HCT116 (cell line): ENCODE measurements around the gene GATAD2B. TPM values are rescaled to one million over a fixed set of nuclear protein-coding genes. Genes with fewer than 3 reads are reported as not detected.

ENCODE experiments used
- ATAC-seq: fragments of 200-7000 bp; cut with Tn5 transposase; 2 replicates; pipeline ENCODE4 v1.9.1; 2020; ENCODE audit warnings: mild to moderate bottlenecking, moderate library complexity
- BruUV-seq: library from RNA; stranded (reverse); fragments of 400-500 nt; replicated peaks from 2 replicates; lab custom pipeline; 2021; lab: Mats Ljungman, UMichigan
- CTCF ChIA-PET: fragments of 300-600 bp; sonication (Branson Sonifier 250); formaldehyde crosslinking; loops from one replicate; lab custom pipeline; 2021; ENCODE audit warnings: antibody characterized with exemption; lab: Charles Lee
- POLR2A ChIA-PET: fragments of 300-600, 350-600 bp; sonication (Branson Sonifier 250); formaldehyde crosslinking; loops from one replicate; lab custom pipeline; 2021; ENCODE audit warnings: antibody characterized with exemption; lab: Charles Lee
- RAD21 ChIA-PET, 2 experiments: fragments of 300-600 bp; sonication (Branson Sonifier 250); formaldehyde crosslinking; loops; one replicate each; lab custom pipeline; 2023; ENCODE audit warnings: low total read pairs in 2 of 2; ENCODE audit not compliant: uncharacterized antibody in 2 of 2, unreplicated experiment in 2 of 2, low non-redundant PET in 1 of 2; lab: Charles Lee
- DNase-seq: peaks from one replicate; pipeline ENCODE4 v3.0.0-alpha.2; 2010; ENCODE audit warnings: low read depth, low spot score
- H2AFZ ChIP-seq: fragments of 200-600 bp; shearing (Covaris generic), sonication (generic); 2 replicates; pipeline ENCODE4 v1.6.1; 2017; ENCODE audit warnings: low read depth, mixed run types, mixed read lengths, antibody characterized with exemption, low read length; ENCODE audit not compliant: poor library complexity, severe bottlenecking
- H3K27ac ChIP-seq: 2 replicates; pipeline ENCODE4 v1.5.1; 2012; ENCODE audit warnings: low read depth, low read length
- H3K27me3 ChIP-seq: fragments of 200-600 bp; sonication (generic); 2 replicates; pipeline ENCODE4 v1.6.1; 2016; ENCODE audit warnings: mixed run types, low read length, mixed read lengths; ENCODE audit not compliant: insufficient read depth
- H3K36me3 ChIP-seq, 2 experiments: fragments of 200-500 bp in 1 of 2; fragments of 200-600 bp in 1 of 2; sonication (Bioruptor generic) in 1 of 2; sonication (generic) in 1 of 2; 2 replicates each; pipeline versions ENCODE4 v1.5.1 to v1.6.1; 2014 to 2016; ENCODE audit warnings: low read length in 2 of 2, inconsistent platforms in 1 of 2, mixed read lengths in 1 of 2, mixed run types in 1 of 2; ENCODE audit not compliant: insufficient read depth in 2 of 2, control insufficient read depth in 1 of 2
- H3K4me1 ChIP-seq, 2 experiments: fragments of 200-600 bp in 1 of 2; sonication (generic) in 1 of 2; 2 replicates each; pipeline versions ENCODE4 v1.5.1 to v1.6.1; 2012 to 2017; ENCODE audit warnings: low read length in 2 of 2, inconsistent platforms in 1 of 2, mild to moderate bottlenecking in 1 of 2, mixed read lengths in 1 of 2, mixed run types in 1 of 2, moderate library complexity in 1 of 2; ENCODE audit not compliant: insufficient read depth in 2 of 2, control insufficient read depth in 1 of 2
- H3K4me2 ChIP-seq: fragments of 200-600 bp; sonication (generic); 2 replicates; pipeline ENCODE4 v1.6.1; 2017; ENCODE audit warnings: mixed run types, low read length, mixed read lengths
- H3K4me3 ChIP-seq, 2 experiments: fragments of 200-600 bp in 1 of 2; sonication (generic) in 1 of 2; replicated peaks in 1 of 2; 2 replicates each; pipeline ENCODE4 v1.5.1; 2011 to 2016; ENCODE audit warnings: low read length in 2 of 2, control low read depth in 1 of 2, low read depth in 1 of 2, mild to moderate bottlenecking in 1 of 2, mixed read lengths in 1 of 2, mixed run types in 1 of 2
- H3K79me2 ChIP-seq: fragments of 200-600 bp; sonication (generic); 2 replicates; pipeline ENCODE4 v1.6.1; 2017; ENCODE audit warnings: mild to moderate bottlenecking, mixed run types, low read length, moderate library complexity, mixed read lengths; ENCODE audit not compliant: insufficient read depth
- H3K9ac ChIP-seq: fragments of 200-600 bp; sonication (generic); 2 replicates; pipeline ENCODE4 v1.6.1; 2016; ENCODE audit warnings: low read length, mixed read lengths
- H3K9me2 ChIP-seq: fragments of 200-600 bp; sonication (generic), shearing (Covaris generic); 2 replicates; pipeline ENCODE4 v1.6.1; 2017; ENCODE audit warnings: mixed run types, mild to moderate bottlenecking, moderate library complexity; ENCODE audit not compliant: insufficient read depth
- H3K9me3 ChIP-seq, 2 experiments: fragments of 200-500 bp in 1 of 2; fragments of 200-600 bp in 1 of 2; sonication (Bioruptor generic) in 1 of 2; sonication (generic) in 1 of 2; 2 replicates each; pipeline ENCODE4 v1.6.1; 2014 to 2017; ENCODE audit warnings: low read length in 2 of 2, mixed read lengths in 2 of 2, inconsistent platforms in 1 of 2, low read depth in 1 of 2, mild to moderate bottlenecking in 1 of 2, mixed run types in 1 of 2, moderate library complexity in 1 of 2; ENCODE audit not compliant: control insufficient read depth in 1 of 2, insufficient read depth in 1 of 2
- H4K20me1 ChIP-seq: fragments of 200-600 bp; sonication (generic), shearing (Covaris generic); 2 replicates; pipeline ENCODE4 v1.6.1; 2017; ENCODE audit warnings: mixed run types, mild to moderate bottlenecking, moderate library complexity; ENCODE audit not compliant: insufficient read depth
- CBX3 ChIP-seq: IDR thresholded peaks from 2 replicates; pipeline ENCODE4 v1.6.1; 2012; ENCODE audit warnings: low read depth
- EZH2phosphoT487 ChIP-seq: fragments of 200-600 bp; IDR thresholded peaks from 2 replicates; pipeline ENCODE4 v1.6.1; 2018; ENCODE audit warnings: antibody characterized with exemption, borderline replicate concordance
- FOSL1 ChIP-seq: IDR thresholded peaks from 2 replicates; pipeline ENCODE4 v1.6.1; 2012; ENCODE audit warnings: low read depth
- JUND ChIP-seq: IDR thresholded peaks from 2 replicates; pipeline ENCODE4 v1.6.1; 2012
- POLR2A ChIP-seq: IDR thresholded peaks from 2 replicates; pipeline ENCODE4 v1.7.0; 2011; ENCODE audit warnings: borderline replicate concordance; ENCODE audit not compliant: insufficient read depth, insufficient read length; ENCODE audit errors: extremely low read depth
- RAD21 ChIP-seq: IDR thresholded peaks from 2 replicates; pipeline ENCODE4 v1.6.1; 2012; ENCODE audit warnings: low read depth, mild to moderate bottlenecking
- SP1 ChIP-seq: IDR thresholded peaks from 2 replicates; pipeline ENCODE4 v1.6.1; 2012; ENCODE audit warnings: low read depth
- SRF ChIP-seq: IDR thresholded peaks from 2 replicates; pipeline ENCODE4 v1.6.1; 2012; ENCODE audit warnings: low read depth
- TCF7L2 ChIP-seq: IDR thresholded peaks from 2 replicates; pipeline ENCODE4 v1.7.0; 2011; ENCODE audit warnings: borderline replicate concordance, inconsistent platforms; ENCODE audit not compliant: insufficient read depth, insufficient read length; ENCODE audit errors: extremely low read depth
- ZFX ChIP-seq: fragments of 450-650 bp; IDR thresholded peaks from 2 replicates; pipeline ENCODE4 v1.6.1; 2017
- ZNF274 ChIP-seq: fragments of 200-500 bp; sonication (Bioruptor generic); IDR thresholded peaks from 2 replicates; pipeline ENCODE4 v1.6.1; 2014; ENCODE audit warnings: mild to moderate bottlenecking, low read depth, low read length, inconsistent platforms
- intact Hi-C: fragments of 100-400 bp; cut with micrococcal nuclease; formaldehyde crosslinking; loops from 2 replicates; pipeline ENCODE4 v1.10.0; 2022
- total RNA-seq: library from RNA; stranded (reverse); gene quantifications from one replicate; pipeline ENCODE4 v1.2.1, GENCODE V29; 2021; ENCODE audit not compliant: unreplicated experiment
- TF ChIP-seq, protein P1 (sequence below): IDR thresholded peaks from 2 replicates; pipeline ENCODE4 v1.6.1; 2012
- TF ChIP-seq, protein P2 (sequence below): IDR thresholded peaks from 2 replicates; pipeline ENCODE4 v1.6.1; 2012
- TF ChIP-seq, protein P3 (sequence below): IDR thresholded peaks from 2 replicates; pipeline ENCODE4 v1.6.1; 2012; ENCODE audit warnings: low read depth

GATAD2B gene
- total RNA-seq, 1 experiment from 2014 or later = 50.2 TPM

DNA sequence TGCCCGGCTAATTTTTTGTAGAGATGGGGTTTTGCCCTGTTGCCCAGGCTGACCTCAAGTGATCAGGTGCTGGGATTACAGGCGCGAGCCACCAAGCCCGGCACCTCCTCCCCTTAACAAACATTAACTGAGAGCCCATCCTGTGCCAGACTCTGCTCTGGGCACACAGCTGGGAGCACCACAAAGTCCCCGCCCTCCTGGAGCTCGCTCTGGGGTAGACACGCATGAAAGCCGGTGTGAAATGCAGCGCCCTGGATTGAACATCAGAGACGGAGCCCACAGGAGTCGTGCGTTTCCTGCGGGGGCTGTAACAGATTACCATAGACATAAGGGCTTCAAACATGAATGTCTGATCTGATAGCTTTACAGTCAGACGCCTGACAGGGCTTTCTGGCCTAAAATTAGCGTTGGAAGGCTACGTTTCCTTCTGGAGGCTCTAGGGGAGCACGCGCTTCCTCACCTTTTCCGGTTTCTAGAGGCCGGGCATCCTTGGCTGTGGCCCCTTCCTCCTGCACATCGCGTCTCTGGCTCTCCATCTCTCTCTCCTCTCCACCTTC is 133.2 kb downstream of the GATAD2B start:
- Histone ChIP-seq H3K9ac (no peak overlapping the region), H3K79me2 (no peaks in the 10 kb centered on the region), H3K4me1 (peaks cover 0 to 8% of the 10 kb centered on the region in 2 experiments; a peak in 1 of 4 replicates), H3K4me2 (no peak overlapping the region)
- DNase-seq = no peak
- TF ChIP-seq ZNF274 = no peak
- no peak for TF ChIP-seq CBX3
- TF ChIP-seq, all 23 proteins: peak for 0
- POLR2A ChIA-PET = no interaction called here
- no peaks in the 10 kb centered on the region for H3K9me2 ChIP-seq
- H4K20me1 ChIP-seq = no peaks in the 10 kb centered on the region
- H3K36me3 ChIP-seq = no peaks in the 10 kb centered on the region
- CTCF ChIA-PET = no interaction called here
- BruUV-seq = no TSS peak
- H3K27me3 ChIP-seq = no peaks in the 10 kb centered on the region
- intact Hi-C loops = no loop called here
- H3K4me3 ChIP-seq = no peak overlapping the region
- ATAC-seq = no peak
- RAD21 ChIA-PET = no interaction called here
- H3K27ac ChIP-seq = no peak overlapping the region
- H2AFZ ChIP-seq = no peak overlapping the region
- no peaks in the 10 kb centered on the region for H3K9me3 ChIP-seq

DNA sequence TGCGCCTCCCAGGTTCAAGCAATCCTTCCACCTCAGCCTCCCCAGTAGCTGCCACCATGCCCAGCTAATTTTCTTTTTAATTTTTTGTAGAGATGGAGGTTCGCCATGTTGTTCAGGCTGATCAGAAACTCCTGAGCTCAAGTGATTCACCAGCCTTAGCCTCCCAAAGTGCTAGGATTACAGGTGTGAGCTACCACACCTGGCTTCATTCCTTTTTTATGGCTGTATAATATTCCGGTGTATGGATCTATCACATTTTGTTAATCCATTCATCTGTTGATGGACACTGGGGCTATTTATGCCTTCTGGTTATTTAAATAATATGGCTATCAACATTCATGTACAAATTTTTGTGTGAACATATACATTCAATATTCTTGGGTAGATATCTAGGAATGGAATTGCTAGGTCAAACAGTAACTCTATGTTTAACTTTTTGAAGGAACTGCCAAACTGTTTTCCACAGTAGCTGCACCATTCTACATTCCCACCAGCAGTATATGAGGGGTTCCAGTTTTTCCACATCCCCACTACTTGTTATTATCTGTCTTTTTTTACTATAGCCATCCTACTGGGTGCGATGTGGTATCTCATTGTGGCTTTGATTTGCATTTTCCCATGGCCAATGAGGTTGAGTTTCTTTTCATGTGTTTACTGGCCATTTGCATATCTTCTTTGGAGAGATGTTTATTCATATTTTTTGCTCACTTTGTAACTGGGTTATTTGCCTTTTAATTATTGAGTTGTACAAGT is 136.6 kb downstream of the GATAD2B start:
- Histone ChIP-seq H3K4me3 (no peak overlapping the region), H3K9ac (no peak overlapping the region), H3K4me2 (no peak overlapping the region), H3K27me3 (no peaks in the 10 kb centered on the region), H2AFZ (no peak overlapping the region), H3K27ac (no peak overlapping the region), H3K79me2 (no peaks in the 10 kb centered on the region), H4K20me1 (no peaks in the 10 kb centered on the region), H3K36me3 (no peaks in the 10 kb centered on the region), H3K9me3 (no peaks in the 10 kb centered on the region), H3K4me1 (peaks cover 6 to 14% of the 10 kb centered on the region in 2 experiments), H3K9me2 (no peaks in the 10 kb centered on the region)
- intact Hi-C loops = no loop called here
- DNase-seq (no peak), ATAC-seq (no peak)
- ChIA-PET POLR2A (no interaction called here), RAD21 (no interaction called here), CTCF (no interaction called here)
- TF ChIP-seq EZH2phosphoT487 (no peak), SRF (no peak), POLR2A (no peak), ZFX (no peak), RAD21 (no peak), JUND (no peak), TCF7L2 (no peak), SP1 (no peak), FOSL1 (no peak), CBX3 (no peak)
- TF ChIP-seq, protein P1, sequence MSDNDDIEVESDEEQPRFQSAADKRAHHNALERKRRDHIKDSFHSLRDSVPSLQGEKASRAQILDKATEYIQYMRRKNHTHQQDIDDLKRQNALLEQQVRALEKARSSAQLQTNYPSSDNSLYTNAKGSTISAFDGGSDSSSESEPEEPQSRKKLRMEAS = no peak
- TF ChIP-seq, protein P2, sequence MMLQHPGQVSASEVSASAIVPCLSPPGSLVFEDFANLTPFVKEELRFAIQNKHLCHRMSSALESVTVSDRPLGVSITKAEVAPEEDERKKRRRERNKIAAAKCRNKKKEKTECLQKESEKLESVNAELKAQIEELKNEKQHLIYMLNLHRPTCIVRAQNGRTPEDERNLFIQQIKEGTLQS = no peak
- TF ChIP-seq, protein P3, sequence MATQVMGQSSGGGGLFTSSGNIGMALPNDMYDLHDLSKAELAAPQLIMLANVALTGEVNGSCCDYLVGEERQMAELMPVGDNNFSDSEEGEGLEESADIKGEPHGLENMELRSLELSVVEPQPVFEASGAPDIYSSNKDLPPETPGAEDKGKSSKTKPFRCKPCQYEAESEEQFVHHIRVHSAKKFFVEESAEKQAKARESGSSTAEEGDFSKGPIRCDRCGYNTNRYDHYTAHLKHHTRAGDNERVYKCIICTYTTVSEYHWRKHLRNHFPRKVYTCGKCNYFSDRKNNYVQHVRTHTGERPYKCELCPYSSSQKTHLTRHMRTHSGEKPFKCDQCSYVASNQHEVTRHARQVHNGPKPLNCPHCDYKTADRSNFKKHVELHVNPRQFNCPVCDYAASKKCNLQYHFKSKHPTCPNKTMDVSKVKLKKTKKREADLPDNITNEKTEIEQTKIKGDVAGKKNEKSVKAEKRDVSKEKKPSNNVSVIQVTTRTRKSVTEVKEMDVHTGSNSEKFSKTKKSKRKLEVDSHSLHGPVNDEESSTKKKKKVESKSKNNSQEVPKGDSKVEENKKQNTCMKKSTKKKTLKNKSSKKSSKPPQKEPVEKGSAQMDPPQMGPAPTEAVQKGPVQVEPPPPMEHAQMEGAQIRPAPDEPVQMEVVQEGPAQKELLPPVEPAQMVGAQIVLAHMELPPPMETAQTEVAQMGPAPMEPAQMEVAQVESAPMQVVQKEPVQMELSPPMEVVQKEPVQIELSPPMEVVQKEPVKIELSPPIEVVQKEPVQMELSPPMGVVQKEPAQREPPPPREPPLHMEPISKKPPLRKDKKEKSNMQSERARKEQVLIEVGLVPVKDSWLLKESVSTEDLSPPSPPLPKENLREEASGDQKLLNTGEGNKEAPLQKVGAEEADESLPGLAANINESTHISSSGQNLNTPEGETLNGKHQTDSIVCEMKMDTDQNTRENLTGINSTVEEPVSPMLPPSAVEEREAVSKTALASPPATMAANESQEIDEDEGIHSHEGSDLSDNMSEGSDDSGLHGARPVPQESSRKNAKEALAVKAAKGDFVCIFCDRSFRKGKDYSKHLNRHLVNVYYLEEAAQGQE = no peak
- BruUV-seq = no TSS peak
